Colonic mucosa (tissue), 4 donors: ENCODE results near the gene RPL3. TPM values are rescaled to one million over a fixed set of nuclear protein-coding genes. Genes with fewer than 3 reads are reported as not detected.

Experiments used
- DNase-seq: peaks from one replicate; pipeline ENCODE4 v3.0.0-alpha.2; 2020
- H3K27ac ChIP-seq: fragments of 200-600 bp; one replicate; pipeline ENCODE4 v1.8.0; 2021
- H3K27me3 ChIP-seq: fragments of 200-600 bp; one replicate; pipeline ENCODE4 v1.8.0; 2021
- H3K36me3 ChIP-seq: fragments of 200-600 bp; one replicate; pipeline ENCODE4 v1.8.0; 2021
- H3K4me1 ChIP-seq: fragments of 200-600 bp; one replicate; pipeline ENCODE4 v1.8.0; 2021; ENCODE audit warnings: mild to moderate bottlenecking
- H3K4me3 ChIP-seq: fragments of 200-600 bp; one replicate; pipeline ENCODE4 v1.8.0; 2021
- H3K9ac ChIP-seq, 2 donors: one replicate each; pipeline ENCODE4 v1.7.0; 2013; ENCODE audit warnings: control low read depth in 2 of 2, low read depth in 2 of 2, low read length in 2 of 2
- H3K9me3 ChIP-seq: fragments of 200-600 bp; one replicate; pipeline ENCODE4 v1.8.0; 2021
- CTCF ChIP-seq: fragments of 200-600 bp; IDR thresholded peaks from one replicate; pipeline ENCODE4 v1.8.0; 2022; ENCODE audit warnings: antibody characterized with exemption, mild to moderate bottlenecking
- intact Hi-C: fragments of 100-400 bp; cut with DNase I; formaldehyde crosslinking; loops from one replicate; pipeline ENCODE4 v1.14.1; 2022
- total RNA-seq, 2 donors: library from RNA; stranded (reverse); fragmentation: NEBNext Ultra II Directional in 1 of 2; extraction: Animal tissue kit (Norgen Biotek cat#: 25700) in 1 of 2; gene quantifications; one replicate each; pipeline ENCODE4 v1.2.1, GENCODE V29; 2021
- donor health status: healthy.
- donor health status: DM: no; HTN: no; CAD: no.
- donor health status: DM: no; HTN: no; CAD: no.

RPL3 gene
- total RNA-seq, 2 donors from 2014 or later: 1,796 to 1,829 TPM

GRCh38 chr22:39273950-39274887, 45.2 kb downstream of the RPL3 start:
- Histone ChIP-seq H3K4me1 (no peaks in the 10 kb centered on the region), H3K27me3 (no peaks in the 10 kb centered on the region), H3K9me3 (no peaks in the 10 kb centered on the region), H3K27ac (no peak overlapping the region), H3K4me3 (no peak overlapping the region), H3K9ac (no peak overlapping the region), H3K36me3 (no peaks in the 10 kb centered on the region)
- intact Hi-C loops: no loop called here
- no peak for TF ChIP-seq CTCF
- DNase-seq: no peak

GRCh38 chr22:39270792-39271191, 48.6 kb downstream of the RPL3 start:
- no peaks in the 10 kb centered on the region for H3K4me1 ChIP-seq
- no peaks in the 10 kb centered on the region for H3K27me3 ChIP-seq
- no peak overlapping the region for H3K27ac ChIP-seq
- no peaks in the 10 kb centered on the region for H3K36me3 ChIP-seq
- no peak overlapping the region for H3K9ac ChIP-seq
- intact Hi-C loops: no loop called here
- no peak for TF ChIP-seq CTCF
- DNase-seq: no peak
- H3K9me3 ChIP-seq: no peaks in the 10 kb centered on the region
- no peak overlapping the region for H3K4me3 ChIP-seq

GRCh38 chr22:39270280-39270679, 49.1 kb downstream of the RPL3 start:
- no peaks in the 10 kb centered on the region for H3K9me3 ChIP-seq
- no peaks in the 10 kb centered on the region for H3K36me3 ChIP-seq
- no peak for DNase-seq
- H3K4me1 ChIP-seq: no peaks in the 10 kb centered on the region
- H3K4me3 ChIP-seq: no peak overlapping the region
- intact Hi-C loops: no loop called here
- no peaks in the 10 kb centered on the region for H3K27me3 ChIP-seq
- H3K9ac ChIP-seq: no peak overlapping the region
- TF ChIP-seq CTCF: no peak
- no peak overlapping the region for H3K27ac ChIP-seq

GRCh38 chr22:39269095-39269790, 50.2 kb downstream of the RPL3 start:
- intact Hi-C loops: no loop called here
- Histone ChIP-seq H3K27ac (no peak overlapping the region), H3K27me3 (no peaks in the 10 kb centered on the region), H3K36me3 (no peaks in the 10 kb centered on the region), H3K4me1 (no peaks in the 10 kb centered on the region), H3K9ac (no peak overlapping the region), H3K9me3 (no peaks in the 10 kb centered on the region), H3K4me3 (no peak overlapping the region)
- no peak for TF ChIP-seq CTCF
- DNase-seq: no peak

GRCh38 chr22:39268645-39269044, 50.8 kb downstream of the RPL3 start:
- no peaks in the 10 kb centered on the region for H3K36me3 ChIP-seq
- H3K27me3 ChIP-seq: no peaks in the 10 kb centered on the region
- intact Hi-C loops: no loop called here
- DNase-seq: no peak
- no peak overlapping the region for H3K9ac ChIP-seq
- TF ChIP-seq CTCF: no peak
- no peak overlapping the region for H3K4me3 ChIP-seq
- no peaks in the 10 kb centered on the region for H3K9me3 ChIP-seq
- H3K4me1 ChIP-seq: no peaks in the 10 kb centered on the region
- no peak overlapping the region for H3K27ac ChIP-seq
